ENCODE measurements around the gene LGMN.

The LGMN gene

GRCh38 chr14:92676403-92677086, 71.9 kb downstream of the LGMN start:
- no peak overlapping the region for H3K4me3 ChIP-seq (ENCODE audit: low read depth in 1 of 2, low read length in 2 of 2)
- H3K9ac ChIP-seq (ENCODE audit: low read depth, low read length) = no peak overlapping the region
- no peak overlapping the region for H3K4me2 ChIP-seq (ENCODE audit: insufficient read depth, low read length)
- TF ChIP-seq EZH2 (IDR thresholded peaks at IDR 0.05; ENCODE audit: borderline replicate concordance, low read depth, low read length, severe bottlenecking) (no peak), CTCF (IDR thresholded peaks at IDR 0.05; ENCODE audit: borderline replicate concordance, extremely low read depth, low read length, poor library complexity, severe bottlenecking) (no peak)
- H3K27ac ChIP-seq (ENCODE audit: low read length) = no peak overlapping the region
- no peak for DNase-seq
- H4K20me1 ChIP-seq (ENCODE audit: insufficient read depth, low read length) = no peaks in the 10 kb centered on the region
- H3K27me3 ChIP-seq (ENCODE audit: insufficient read depth, low read length, poor library complexity) = no peaks in the 10 kb centered on the region
- no peaks in the 10 kb centered on the region for H3K9me3 ChIP-seq (ENCODE audit: insufficient read depth, low read length, severe bottlenecking)
- no peak overlapping the region for H2AFZ ChIP-seq (ENCODE audit: low read depth, low read length)
- no peak for ATAC-seq (ENCODE audit: insufficient read depth, low read depth)
- H3K79me2 ChIP-seq (ENCODE audit: insufficient read depth, low read length) = no peaks in the 10 kb centered on the region
- H3K4me1 ChIP-seq (ENCODE audit: insufficient read depth, low read length) = no peaks in the 10 kb centered on the region
- H3K36me3 ChIP-seq (ENCODE audit: insufficient read depth, low read length) = no peaks in the 10 kb centered on the region

GRCh38 chr14:92675976-92676375, 72.5 kb downstream of the LGMN start:
- Histone ChIP-seq H2AFZ (ENCODE audit: low read depth, low read length) (no peak overlapping the region), H3K79me2 (ENCODE audit: insufficient read depth, low read length) (no peaks in the 10 kb centered on the region), H3K27ac (ENCODE audit: low read length) (no peak overlapping the region), H3K4me3 (ENCODE audit: low read depth in 1 of 2, low read length in 2 of 2) (no peak overlapping the region), H3K27me3 (ENCODE audit: insufficient read depth, low read length, poor library complexity) (no peaks in the 10 kb centered on the region), H4K20me1 (ENCODE audit: insufficient read depth, low read length) (no peaks in the 10 kb centered on the region), H3K9ac (ENCODE audit: low read depth, low read length) (no peak overlapping the region), H3K4me1 (ENCODE audit: insufficient read depth, low read length) (no peaks in the 10 kb centered on the region), H3K36me3 (ENCODE audit: insufficient read depth, low read length) (no peaks in the 10 kb centered on the region), H3K9me3 (ENCODE audit: insufficient read depth, low read length, severe bottlenecking) (no peaks in the 10 kb centered on the region), H3K4me2 (ENCODE audit: insufficient read depth, low read length) (no peak overlapping the region)
- no peak for DNase-seq
- no peak for ATAC-seq (ENCODE audit: insufficient read depth, low read depth)
- TF ChIP-seq CTCF (IDR thresholded peaks at IDR 0.05; ENCODE audit: borderline replicate concordance, extremely low read depth, low read length, poor library complexity, severe bottlenecking) (no peak), EZH2 (IDR thresholded peaks at IDR 0.05; ENCODE audit: borderline replicate concordance, low read depth, low read length, severe bottlenecking) (no peak)

- ATAC-seq (ENCODE audit: insufficient read depth, low read depth) = no peak
- H3K4me2 ChIP-seq (ENCODE audit: insufficient read depth, low read length) = no peak overlapping the region
- no peak overlapping the region for H3K4me3 ChIP-seq (ENCODE audit: low read depth in 1 of 2, low read length in 2 of 2)
- H3K9ac ChIP-seq (ENCODE audit: low read depth, low read length) = no peak overlapping the region
- no peaks in the 10 kb centered on the region for H3K36me3 ChIP-seq (ENCODE audit: insufficient read depth, low read length)
- no peaks in the 10 kb centered on the region for H4K20me1 ChIP-seq (ENCODE audit: insufficient read depth, low read length)
- DNase-seq = no peak
- H3K4me1 ChIP-seq (ENCODE audit: insufficient read depth, low read length) = no peaks in the 10 kb centered on the region
- no peaks in the 10 kb centered on the region for H3K9me3 ChIP-seq (ENCODE audit: insufficient read depth, low read length, severe bottlenecking)
- H2AFZ ChIP-seq (ENCODE audit: low read depth, low read length) = no peak overlapping the region
- H3K27ac ChIP-seq (ENCODE audit: low read length) = no peak overlapping the region
- TF ChIP-seq EZH2 (IDR thresholded peaks at IDR 0.05; ENCODE audit: borderline replicate concordance, low read depth, low read length, severe bottlenecking) (no peak), CTCF (IDR thresholded peaks at IDR 0.05; ENCODE audit: borderline replicate concordance, extremely low read depth, low read length, poor library complexity, severe bottlenecking) (no peak)
- no peaks in the 10 kb centered on the region for H3K79me2 ChIP-seq (ENCODE audit: insufficient read depth, low read length)
- H3K27me3 ChIP-seq (ENCODE audit: insufficient read depth, low read length, poor library complexity) = no peaks in the 10 kb centered on the region
Measured at GRCh38 chr14:92675421-92675820, 73.0 kb downstream of the LGMN start.

Data from DND-41 (cell line).